GM19035 (cell line): Measurements from ENCODE around the gene APOM.

Experiments
- ATAC-seq: cut with Tn5 transposase; IDR thresholded peaks from one replicate; pipeline ENCODE4 v1.9.1; 2021; ENCODE audit not compliant: unreplicated experiment

APOM gene

DNA sequence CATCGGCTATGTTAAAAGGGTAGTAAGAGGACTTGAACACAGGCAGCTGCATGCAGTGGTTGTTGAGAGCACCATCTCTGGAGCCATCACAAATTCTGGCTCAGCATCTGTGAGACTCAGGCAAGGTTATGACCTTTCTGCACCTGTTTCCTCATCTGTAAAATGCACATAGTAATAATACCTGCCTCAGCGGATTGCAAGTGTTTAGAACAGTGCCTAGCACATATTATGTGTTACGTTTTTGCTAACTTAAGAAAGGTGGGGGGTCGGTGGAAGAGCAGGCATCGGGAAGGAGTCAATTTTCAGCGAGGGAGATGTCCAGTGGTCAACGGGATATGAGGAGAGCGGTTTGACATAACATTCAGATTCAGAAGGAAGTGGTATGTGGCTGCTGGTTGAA lies 22.3 kb downstream of the APOM start:
- ATAC-seq: no peak

DNA sequence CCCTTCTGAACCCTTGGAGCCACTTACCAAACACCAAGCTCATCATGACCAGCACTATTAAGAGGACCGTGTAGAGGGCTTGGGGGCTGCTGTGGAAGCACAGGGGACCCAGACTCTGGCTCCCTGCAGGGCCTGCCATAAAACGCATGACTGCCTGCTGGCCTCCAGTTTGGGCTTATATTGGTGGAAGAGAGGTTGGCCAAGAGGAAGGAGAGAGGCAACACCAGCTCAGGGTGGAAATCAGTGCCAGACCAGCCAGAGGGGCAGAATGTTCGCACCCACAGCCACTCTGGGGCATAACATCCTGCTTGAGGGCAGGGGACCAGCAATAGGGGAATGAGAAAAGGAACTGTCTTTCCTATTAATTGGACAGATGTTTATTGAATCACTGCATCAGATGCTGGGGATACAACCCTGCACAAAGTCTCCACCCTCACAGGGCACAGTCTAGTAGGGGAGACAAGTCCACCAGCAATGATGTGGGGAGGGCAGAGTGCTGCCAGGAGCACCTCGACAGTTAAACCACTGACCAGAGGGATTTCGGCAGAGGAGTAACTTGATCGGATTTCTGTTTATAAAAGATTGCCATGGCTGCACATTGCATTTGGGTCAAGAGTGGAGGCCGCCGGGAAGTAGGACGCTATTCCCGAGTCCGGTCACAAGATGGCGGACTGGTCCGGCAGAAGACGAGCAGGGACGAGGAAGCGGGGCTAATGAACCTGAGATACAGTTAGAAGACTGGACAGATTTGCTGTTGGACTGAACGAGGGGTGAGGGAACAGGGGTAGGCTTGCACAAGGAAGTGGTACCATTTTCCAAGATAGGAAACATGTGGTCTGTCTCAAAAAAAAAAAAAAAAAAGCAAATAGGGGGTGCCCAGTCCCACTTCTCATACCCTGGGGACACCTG lies 24.8 kb downstream of the APOM start, which contains the start of gene LY6G5C:
LY6G5C (minus strand) TSS at position 842 of the 909 bp plus-strand sequence; CDS start at position 148, 694 bp downstream.
- ATAC-seq: no peak

DNA sequence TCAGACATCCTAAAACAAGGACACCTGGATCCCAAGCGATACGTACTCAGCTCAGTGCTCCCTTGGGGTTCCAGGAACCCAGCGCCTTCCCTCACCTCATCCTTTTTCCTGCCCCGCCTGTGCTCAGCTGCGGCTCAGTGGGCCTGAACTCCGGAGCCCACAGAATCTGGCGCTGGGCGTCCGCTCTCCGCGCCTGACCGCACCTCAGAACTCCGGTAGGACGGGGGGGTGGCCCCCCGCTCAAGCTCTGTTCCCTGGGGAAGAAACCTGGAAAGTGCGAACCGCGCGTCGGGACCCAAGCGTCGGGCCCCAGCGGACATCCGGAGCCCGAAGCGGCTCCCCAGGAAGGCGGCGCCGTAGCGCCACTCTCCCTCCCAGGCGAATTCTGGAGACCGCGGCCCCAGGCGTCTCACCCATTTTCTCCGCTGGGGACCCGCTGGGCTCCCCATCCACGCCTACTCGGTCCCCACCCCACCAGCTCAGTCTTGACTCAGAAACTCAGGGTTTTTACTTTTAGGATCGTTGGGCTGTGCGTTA lies 25.5 kb downstream of the APOM start:
- ATAC-seq: no peak

- no peak for ATAC-seq
Observed at GRCh38 chr6:31683591-31683990, 27.9 kb downstream of the APOM start.

GRCh38 chr6:31686483-31686882 lies 30.8 kb downstream of the APOM start:
- ATAC-seq: no peak

DNA sequence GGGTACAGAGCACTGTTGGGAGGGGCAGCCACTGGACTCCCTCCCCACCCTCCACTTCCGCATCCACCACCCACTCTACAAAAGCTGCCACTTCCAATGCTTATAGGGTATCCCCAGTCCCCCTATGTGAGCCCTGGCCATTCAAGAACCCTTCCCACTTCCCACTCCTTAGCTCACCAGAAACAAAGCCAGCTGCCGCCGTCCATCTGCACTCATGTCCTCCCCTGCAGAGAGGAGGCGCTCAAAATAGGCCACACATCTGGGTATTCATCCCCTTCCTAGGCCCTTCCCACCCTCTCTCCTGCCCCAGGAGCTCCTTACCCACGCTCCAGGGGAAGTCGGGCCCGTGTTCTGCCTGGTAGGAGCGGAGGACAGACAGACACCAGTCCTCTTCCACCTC lies 31.6 kb downstream of the APOM start:
- no peak for ATAC-seq

- ATAC-seq: no peak
Observed at GRCh38 chr6:31687860-31688693, 32.4 kb downstream of the APOM start.

GRCh38 chr6:31689249-31690110 lies 33.8 kb downstream of the APOM start:
- no peak for ATAC-seq

- no peak for ATAC-seq
Observed at GRCh38 chr6:31690231-31691077, 34.8 kb downstream of the APOM start.

DNA sequence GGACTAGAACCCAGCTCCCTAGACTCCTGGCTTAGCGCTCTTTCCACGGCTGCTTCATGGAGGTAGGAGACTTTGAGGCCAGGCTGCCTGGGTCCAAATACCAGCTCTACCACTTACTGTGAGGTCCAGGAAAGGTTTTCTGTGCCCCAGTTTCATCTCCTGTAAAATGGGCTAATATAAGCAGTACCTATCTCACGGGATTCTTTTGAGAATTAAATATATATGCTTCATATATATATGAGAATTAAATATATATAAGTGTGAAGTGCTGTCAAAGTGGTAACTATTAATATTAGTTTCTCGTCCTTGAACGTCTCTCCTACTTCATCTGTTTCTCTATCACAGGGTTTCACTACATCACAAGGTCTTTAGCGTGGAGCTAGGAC lies 35.4 kb downstream of the APOM start:
- no peak for ATAC-seq

DNA sequence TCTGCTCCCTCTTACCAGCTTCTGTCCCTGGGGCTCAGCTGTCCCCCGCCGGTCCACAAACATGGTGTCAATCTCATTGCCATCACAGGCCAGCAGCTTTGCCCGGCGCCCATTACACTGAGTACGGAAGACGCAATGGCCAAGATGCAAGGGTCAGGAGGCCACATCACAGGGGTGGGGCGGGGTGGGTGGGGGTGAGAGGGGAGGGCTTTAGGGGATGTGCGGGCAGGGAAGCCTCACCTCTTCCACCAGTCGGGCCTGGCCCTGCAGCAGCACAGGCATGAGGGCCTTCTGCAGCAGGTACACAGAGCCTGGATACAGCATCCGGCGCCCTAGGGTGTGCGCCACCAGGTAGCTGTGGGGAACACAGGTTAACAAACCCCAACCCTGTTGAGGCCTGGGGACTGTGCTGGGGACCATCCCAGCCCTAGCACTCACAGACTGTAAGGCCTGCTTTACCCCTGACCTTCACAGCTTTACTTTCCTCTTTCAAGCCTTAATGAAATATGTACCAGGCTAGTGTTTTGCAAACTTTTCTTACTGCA lies 35.9 kb downstream of the APOM start:
- no peak for ATAC-seq

DNA sequence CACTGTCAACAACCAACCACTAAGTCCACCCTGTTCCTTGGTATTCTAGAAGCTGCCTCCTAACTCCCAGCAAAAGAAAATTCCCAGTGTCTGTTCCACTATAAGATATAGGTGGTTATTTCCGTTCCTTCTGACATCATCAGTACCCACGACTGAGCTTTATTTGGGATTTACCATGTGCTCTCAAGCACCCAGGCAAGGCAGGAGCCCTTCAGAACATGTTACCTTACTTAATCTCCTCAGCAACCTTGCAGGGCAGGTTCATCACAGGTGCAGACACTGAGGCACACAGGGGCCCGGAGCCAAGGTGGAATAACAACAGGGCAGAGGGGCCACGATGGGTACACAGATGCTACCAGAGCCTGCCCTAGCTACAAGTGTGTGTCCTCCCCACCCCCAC lies 36.7 kb downstream of the APOM start:
- no peak for ATAC-seq

GRCh38 chr6:31692886-31693285 lies 37.2 kb downstream of the APOM start:
- ATAC-seq: no peak

- no peak for ATAC-seq
Observed at GRCh38 chr6:31693535-31693934, 37.8 kb downstream of the APOM start.

DNA sequence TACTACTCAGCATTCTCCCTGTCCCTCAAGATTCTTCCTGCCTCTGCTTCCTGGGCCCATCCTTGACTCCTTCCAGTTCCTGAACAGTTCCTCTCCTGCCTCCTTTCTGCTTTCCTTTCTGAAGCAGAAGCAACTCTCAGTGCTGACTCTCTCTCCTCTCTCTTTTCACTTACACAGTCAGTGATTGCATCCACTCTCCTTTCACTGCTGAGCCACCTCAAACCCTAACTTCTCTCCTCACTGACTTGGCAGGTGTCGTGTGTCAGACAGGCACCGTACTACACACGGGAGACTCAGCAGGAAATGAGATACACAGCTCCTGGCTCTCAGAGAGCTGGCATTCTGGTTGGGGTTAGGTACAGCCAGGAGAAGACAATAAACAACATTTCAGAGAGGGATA lies 41.9 kb downstream of the APOM start:
- no peak for ATAC-seq

GRCh38 chr6:31700740-31701401 lies 45.2 kb downstream of the APOM start:
- no peak for ATAC-seq

- no peak for ATAC-seq
Observed at GRCh38 chr6:31701666-31702404, 46.1 kb downstream of the APOM start.

DNA sequence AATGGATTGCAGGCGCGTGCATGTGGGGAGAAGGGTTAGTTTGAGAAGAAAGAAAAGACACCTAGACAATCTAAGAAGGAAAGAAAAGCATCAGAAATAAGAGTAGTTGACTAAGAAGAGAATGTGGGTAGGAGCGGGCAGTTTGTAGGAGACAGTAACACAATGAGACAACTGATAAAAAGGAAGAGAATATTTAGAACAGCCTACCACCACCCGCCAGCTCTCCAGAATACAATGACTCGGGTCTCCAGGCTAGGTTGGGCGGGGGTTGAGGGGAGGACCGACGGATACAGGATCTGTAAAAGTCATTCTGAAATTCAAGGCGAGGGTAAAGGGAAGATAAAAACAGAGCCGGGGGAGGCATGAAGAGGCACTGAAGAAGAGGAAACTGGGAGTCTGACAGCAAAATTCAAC lies 46.7 kb downstream of the APOM start:
- no peak for ATAC-seq
